ENCODE data around the gene ATF7IP. TPM values are rescaled to one million over a fixed set of nuclear protein-coding genes. Genes with fewer than 3 reads are reported as not detected.
A peak's percentile ranks its signal among the peaks of the same experiment; 100 is the strongest.

ATF7IP gene
- total RNA-seq, 1 experiment from 2014 or later: 172 TPM

DNA sequence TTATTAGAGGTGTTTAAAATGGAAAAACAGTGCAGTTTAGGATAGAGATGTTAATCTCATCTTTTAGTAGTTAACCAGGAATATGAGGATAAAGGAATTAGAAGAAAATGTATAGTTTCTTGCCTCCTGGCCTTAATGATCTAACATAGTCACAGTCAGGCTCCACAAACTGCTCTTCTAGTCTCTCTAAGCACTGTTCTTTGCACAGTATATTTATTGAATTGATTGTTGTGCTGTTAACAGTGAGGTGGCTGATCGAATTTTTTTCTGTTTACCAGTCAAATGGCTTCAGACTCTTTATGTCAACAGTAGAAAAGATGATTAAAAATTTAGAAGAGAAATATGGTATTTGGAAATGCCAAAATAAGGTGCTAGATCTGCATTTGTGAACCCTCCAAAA is 37.8 kb downstream of the ATF7IP start:
- H3K23ac ChIP-seq (ENCODE audit: insufficient read length, low read depth, low read length): no peak overlapping the region
- no peak overlapping the region for H3K14ac ChIP-seq (ENCODE audit: insufficient read depth, low read length)
- no peak overlapping the region for H4K91ac ChIP-seq (ENCODE audit: insufficient read length, low read depth, low read length)
- H2BK15ac ChIP-seq (ENCODE audit: low read depth, low read length): no peak overlapping the region
- H3K4me3 Mint-ChIP-seq: no peak overlapping the region
- no peak overlapping the region for H3T11ph ChIP-seq (ENCODE audit: low read length)
- no peaks in the 10 kb centered on the region for H3K23me2 ChIP-seq (ENCODE audit: insufficient read length, low read depth, low read length, poor library complexity, severe bottlenecking)
- H4K20me1 ChIP-seq (ENCODE audit: control insufficient read depth, insufficient read depth, insufficient read length): no peaks in the 10 kb centered on the region
- no peak overlapping the region for H3K4ac ChIP-seq (ENCODE audit: low read depth, low read length)
- H3K27ac ChIP-seq (ENCODE audit: insufficient read length, low read depth, low read length): no peak overlapping the region
- H3K56ac ChIP-seq (ENCODE audit: insufficient read length, low read depth, low read length): no peak overlapping the region
- H3K79me1 ChIP-seq (ENCODE audit: insufficient read depth, low read depth, low read length, poor library complexity, severe bottlenecking): no peaks in the 10 kb centered on the region
- peak overlapping the region in 2 of 3 experiments; percentile 18 to 82; a peak in 3 of 7 replicates for H3K27ac Mint-ChIP-seq
- TF ChIP-seq, protein P1, sequence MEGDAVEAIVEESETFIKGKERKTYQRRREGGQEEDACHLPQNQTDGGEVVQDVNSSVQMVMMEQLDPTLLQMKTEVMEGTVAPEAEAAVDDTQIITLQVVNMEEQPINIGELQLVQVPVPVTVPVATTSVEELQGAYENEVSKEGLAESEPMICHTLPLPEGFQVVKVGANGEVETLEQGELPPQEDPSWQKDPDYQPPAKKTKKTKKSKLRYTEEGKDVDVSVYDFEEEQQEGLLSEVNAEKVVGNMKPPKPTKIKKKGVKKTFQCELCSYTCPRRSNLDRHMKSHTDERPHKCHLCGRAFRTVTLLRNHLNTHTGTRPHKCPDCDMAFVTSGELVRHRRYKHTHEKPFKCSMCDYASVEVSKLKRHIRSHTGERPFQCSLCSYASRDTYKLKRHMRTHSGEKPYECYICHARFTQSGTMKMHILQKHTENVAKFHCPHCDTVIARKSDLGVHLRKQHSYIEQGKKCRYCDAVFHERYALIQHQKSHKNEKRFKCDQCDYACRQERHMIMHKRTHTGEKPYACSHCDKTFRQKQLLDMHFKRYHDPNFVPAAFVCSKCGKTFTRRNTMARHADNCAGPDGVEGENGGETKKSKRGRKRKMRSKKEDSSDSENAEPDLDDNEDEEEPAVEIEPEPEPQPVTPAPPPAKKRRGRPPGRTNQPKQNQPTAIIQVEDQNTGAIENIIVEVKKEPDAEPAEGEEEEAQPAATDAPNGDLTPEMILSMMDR (conservative IDR thresholded peaks at IDR 0.05): no peak
- peaks cover 48 to 51% of the 10 kb centered on the region in 2 experiments for H3K4me1 Mint-ChIP-seq
- no peaks in the 10 kb centered on the region; the same call in 1 of the 2 replicates for H3K4me1 ChIP-seq (ENCODE audit: insufficient read depth, low read length)
- H3K36me3 Mint-ChIP-seq (ENCODE audit: insufficient read depth in 1 of 3, low read depth in 3 of 3): peaks cover 3 to 17% (median 4%) of the 10 kb centered on the region in 3 experiments; a peak in 4 of 7 replicates
- no peak overlapping the region for H3K4me2 ChIP-seq (ENCODE audit: insufficient read depth, insufficient read length, low read length)
- H4K5ac ChIP-seq (ENCODE audit: insufficient read length, low read depth, low read length): no peak overlapping the region
- peaks cover 35% of the 10 kb centered on the region; the same call in 1 of the 2 replicates for H3K79me2 ChIP-seq (ENCODE audit: insufficient read depth, low read length)
- H4K8ac ChIP-seq (replicated peaks; ENCODE audit: insufficient read length, low read depth, low read length): no peak overlapping the region
- no peak for DNase-seq
- H3K9me3 ChIP-seq (ENCODE audit: control insufficient read depth, low read depth, low read length): no peaks in the 10 kb centered on the region
- H2AFZ ChIP-seq (ENCODE audit: low read length): no peak overlapping the region
- H2BK120ac ChIP-seq (ENCODE audit: low read depth, low read length, poor library complexity, severe bottlenecking): no peak overlapping the region
- H3K27me3 Mint-ChIP-seq (ENCODE audit: low read depth): no peaks in the 10 kb centered on the region
- WGBS (ENCODE audit: extremely low coverage, insufficient read length, low lambda C conversion rate): no CpG with 5 or more reads among the region's 1 CpG
- H2AK5ac ChIP-seq (ENCODE audit: insufficient read length, low read length): no peak overlapping the region
- no peak overlapping the region for H2BK20ac ChIP-seq (ENCODE audit: low read depth, low read length, poor library complexity, severe bottlenecking)
- H3K27me3 ChIP-seq (ENCODE audit: insufficient read depth, low read length): no peaks in the 10 kb centered on the region
- H3K9ac ChIP-seq (ENCODE audit: extremely low read depth, insufficient read length, low read length): no peak overlapping the region
- no peaks in the 10 kb centered on the region; a peak in 1 of 5 replicates for H3K9me3 Mint-ChIP-seq
- no peak overlapping the region for H2BK12ac ChIP-seq (ENCODE audit: insufficient read length, low read depth, low read length)
- no peak overlapping the region for H2BK5ac ChIP-seq (ENCODE audit: insufficient read length, low read length)
- no peak overlapping the region for H3K18ac ChIP-seq (ENCODE audit: insufficient read length, low read depth, low read length)
